HG03342 (cell line): Measurements from ENCODE around the gene ZNF570.
A peak's percentile ranks its signal among the peaks of the same experiment; 100 is the strongest.

Source experiments
- ATAC-seq: cut with Tn5 transposase; IDR thresholded peaks from one replicate; pipeline ENCODE4 v1.9.1; 2021; ENCODE audit warnings: mild to moderate bottlenecking, moderate library complexity; ENCODE audit not compliant: unreplicated experiment

The ZNF570 gene

GRCh38 chr19:37468961-37469777, at the start of gene ZNF570:
TSS of gene ZNF570 (plus strand) at chr19:37469356. CDS start at chr19:37470355, 999 bp downstream.
- peak; percentile 57 for ATAC-seq

- no peak for ATAC-seq
Measured at GRCh38 chr19:37452500-37453245, 16.5 kb upstream of the ZNF570 start.

GRCh38 chr19:37466277-37466797, 2.8 kb upstream of the ZNF570 start:
- ATAC-seq: no peak

- peak; percentile 64 for ATAC-seq
Measured at GRCh38 chr19:37466798-37467607, 2.2 kb upstream of the ZNF570 start, which contains the start of gene ZNF569. TSS of gene ZNF569 (minus strand) at chr19:37467444. CDS start at chr19:37444921, 22,523 bp downstream.

GRCh38 chr19:37467608-37468090, 1.5 kb upstream of the ZNF570 start:
- ATAC-seq: no peak

- no peak for ATAC-seq
Measured at GRCh38 chr19:37470216-37470615, 1.1 kb downstream of the ZNF570 start.

GRCh38 chr19:37472165-37472564, 3.0 kb downstream of the ZNF570 start:
- ATAC-seq: no peak

GRCh38 chr19:37484406-37485168, 15.4 kb downstream of the ZNF570 start:
- no peak for ATAC-seq

GRCh38 chr19:37492213-37492612, 23.1 kb downstream of the ZNF570 start:
- ATAC-seq: no peak

- ATAC-seq: no peak
Measured at GRCh38 chr19:37505958-37506386, 36.8 kb downstream of the ZNF570 start.

GRCh38 chr19:37506387-37507166, 37.4 kb downstream of the ZNF570 start, which contains the start of gene ZNF793:
TSS of gene ZNF793 (plus strand) at chr19:37506939. CDS start at chr19:37523440, 16,501 bp downstream.
- no peak for ATAC-seq

GRCh38 chr19:37507167-37507464, 38.0 kb downstream of the ZNF570 start:
- ATAC-seq: no peak

- ATAC-seq: no peak
Measured at GRCh38 chr19:37511186-37511585, 42.0 kb downstream of the ZNF570 start.

- no peak for ATAC-seq
Measured at GRCh38 chr19:37511821-37512220, 42.7 kb downstream of the ZNF570 start.

- no peak for ATAC-seq
Measured at GRCh38 chr19:37513397-37513796, 44.2 kb downstream of the ZNF570 start.

GRCh38 chr19:37519890-37520289, 50.7 kb downstream of the ZNF570 start:
- ATAC-seq: no peak

- no peak for ATAC-seq
Measured at GRCh38 chr19:37537391-37537947, 68.3 kb downstream of the ZNF570 start.
